Mucosa of stomach (tissue), 1 donor: ENCODE results near the gene SV2C.
"Not testable (repeated sequence)": the region's sequence is repeated elsewhere in the genome, so short reads cannot be mapped to it uniquely, and the experiment has no call there.

Experiments used
- H3K27me3 ChIP-seq: one replicate; pipeline ENCODE4 v1.7.0; 2013; ENCODE audit warnings: mild to moderate bottlenecking, low read length; ENCODE audit not compliant: control insufficient read depth, insufficient read depth
- H3K36me3 ChIP-seq: one replicate; pipeline ENCODE4 v1.7.0; 2013; ENCODE audit warnings: low read length; ENCODE audit not compliant: control insufficient read depth, insufficient read depth
- H3K4me1 ChIP-seq: one replicate; pipeline ENCODE4 v1.7.0; 2013; ENCODE audit warnings: mild to moderate bottlenecking, low read length; ENCODE audit not compliant: control insufficient read depth, insufficient read depth
- H3K4me3 ChIP-seq: one replicate; pipeline ENCODE4 v1.7.0; 2013; ENCODE audit warnings: low read length
- H3K9ac ChIP-seq: one replicate; pipeline ENCODE4 v1.7.0; 2013; ENCODE audit warnings: mild to moderate bottlenecking, low read length, moderate library complexity
- H3K9me3 ChIP-seq: one replicate; pipeline ENCODE4 v1.7.0; 2013; ENCODE audit warnings: mild to moderate bottlenecking, low read length, moderate library complexity; ENCODE audit not compliant: control insufficient read depth
- donor health status: Pancreatic carcinoma.

The SV2C gene

DNA sequence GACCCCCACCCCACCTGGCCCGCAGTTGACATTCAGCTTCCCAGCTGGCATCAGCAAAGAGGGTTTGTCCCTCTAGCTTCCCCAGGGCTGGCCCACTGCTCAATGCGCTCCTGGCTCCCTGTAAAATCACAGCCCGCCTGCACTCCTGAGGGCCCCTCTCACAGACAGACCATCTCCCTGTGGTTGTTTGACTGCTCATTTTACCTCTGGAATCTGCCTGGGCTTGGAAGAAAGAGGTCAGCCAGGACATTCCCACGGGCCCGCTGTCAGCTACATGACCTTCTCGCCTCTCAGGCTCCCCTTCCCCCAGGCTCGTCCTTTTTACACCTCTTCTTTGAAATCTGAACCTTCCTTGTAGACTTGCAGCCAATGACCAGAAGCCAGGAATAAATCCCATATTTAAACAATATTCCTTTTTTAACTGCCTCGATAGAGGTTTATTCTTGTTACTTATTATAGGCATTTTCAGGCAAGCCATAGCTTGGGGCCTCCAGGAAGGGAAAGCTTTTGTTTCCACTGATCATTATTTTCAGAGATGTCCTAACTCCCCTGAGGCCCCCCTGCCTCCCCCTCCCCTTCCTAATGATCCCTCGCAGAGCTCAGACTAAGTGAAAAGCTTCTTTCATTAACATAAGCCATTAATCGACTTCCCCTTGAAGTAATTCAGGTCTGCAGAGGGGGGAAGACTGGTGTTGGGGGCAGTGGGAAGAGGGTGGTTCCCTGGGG is 243.6 kb downstream of the SV2C start:
- no peaks in the 10 kb centered on the region for H3K27me3 ChIP-seq
- H3K36me3 ChIP-seq: no peaks in the 10 kb centered on the region
- no peak overlapping the region for H3K9ac ChIP-seq
- H3K4me1 ChIP-seq: peaks cover 6% of the 10 kb centered on the region
- no peaks in the 10 kb centered on the region for H3K9me3 ChIP-seq
- no peak overlapping the region for H3K4me3 ChIP-seq

DNA sequence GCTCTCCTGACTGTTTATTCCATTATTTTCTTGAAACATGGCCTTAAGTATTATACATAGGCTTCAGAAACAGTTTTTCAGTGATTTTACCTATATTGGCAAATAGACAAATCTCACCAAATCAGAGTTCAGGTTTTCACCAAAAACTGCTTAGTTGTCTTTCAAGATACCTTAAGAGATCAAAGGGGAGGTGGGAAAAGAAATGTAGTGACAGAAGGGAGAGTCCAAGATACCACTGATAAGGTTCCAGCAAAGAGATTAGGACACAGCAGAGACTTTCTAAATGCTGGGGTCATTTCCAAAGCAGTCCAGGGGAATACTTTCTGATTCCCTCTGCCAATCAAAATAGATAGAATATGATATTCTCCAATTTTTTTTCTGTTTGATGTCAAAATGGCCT is 246.2 kb downstream of the SV2C start:
- H3K9me3 ChIP-seq: no peaks in the 10 kb centered on the region
- H3K9ac ChIP-seq: no peak overlapping the region
- no peaks in the 10 kb centered on the region for H3K36me3 ChIP-seq

DNA sequence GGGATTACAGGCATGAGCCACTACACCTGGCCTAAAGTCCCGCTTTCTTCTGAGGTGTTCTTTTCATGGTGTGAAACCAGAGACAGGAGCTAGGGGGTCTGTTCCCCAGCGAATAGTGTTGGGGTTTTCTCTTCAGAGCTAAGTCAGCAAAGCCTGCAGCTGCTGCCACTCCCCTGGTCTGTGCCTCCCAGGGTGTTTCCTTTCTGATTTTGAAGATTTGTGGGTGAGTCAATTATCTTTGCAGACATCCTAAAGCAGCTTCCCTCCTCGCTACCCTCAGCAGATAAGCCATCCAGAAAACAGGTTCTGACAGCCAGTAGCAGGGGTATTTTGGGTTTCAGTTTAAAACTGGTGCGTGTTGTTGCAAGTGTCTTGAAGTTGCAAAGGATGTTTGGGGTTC is 247.9 kb downstream of the SV2C start:
- H3K36me3 ChIP-seq: no peaks in the 10 kb centered on the region
- H3K9me3 ChIP-seq: no peaks in the 10 kb centered on the region
- H3K4me3 ChIP-seq: no peak overlapping the region
- peaks cover 7% of the 10 kb centered on the region for H3K4me1 ChIP-seq
- no peak overlapping the region for H3K9ac ChIP-seq
- no peaks in the 10 kb centered on the region for H3K27me3 ChIP-seq

More for the DNA sequence above, 246.2 kb downstream of the SV2C start:
- Histone ChIP-seq H3K4me1 (peaks cover 10% of the 10 kb centered on the region), H3K27me3 (no peaks in the 10 kb centered on the region), H3K4me3 (no peak overlapping the region)

DNA sequence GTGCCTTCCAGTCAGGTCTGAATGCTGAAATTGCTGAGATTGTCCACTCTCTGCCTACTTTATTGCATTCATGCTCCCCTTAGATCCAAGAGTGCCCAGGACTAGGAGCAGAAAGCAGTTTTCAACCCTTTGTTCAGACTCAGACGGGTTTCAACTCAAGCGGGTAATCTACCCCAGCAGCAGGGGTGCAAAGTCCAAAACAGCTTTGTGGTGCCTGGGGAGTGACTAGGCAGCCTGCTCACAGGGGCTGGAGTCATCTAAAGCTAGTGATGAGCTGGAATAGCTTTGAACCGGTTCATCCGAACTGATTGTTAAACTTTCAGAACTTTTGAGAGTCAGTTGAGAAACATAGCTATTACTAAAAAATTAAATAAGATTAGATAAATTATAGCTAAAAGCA is 248.9 kb downstream of the SV2C start:
- peaks cover 7% of the 10 kb centered on the region for H3K4me1 ChIP-seq
- H3K9me3 ChIP-seq: no peaks in the 10 kb centered on the region
- H3K9ac ChIP-seq: no peak overlapping the region
- no peaks in the 10 kb centered on the region for H3K36me3 ChIP-seq
- H3K4me3 ChIP-seq: no peak overlapping the region
- H3K27me3 ChIP-seq: no peaks in the 10 kb centered on the region

DNA sequence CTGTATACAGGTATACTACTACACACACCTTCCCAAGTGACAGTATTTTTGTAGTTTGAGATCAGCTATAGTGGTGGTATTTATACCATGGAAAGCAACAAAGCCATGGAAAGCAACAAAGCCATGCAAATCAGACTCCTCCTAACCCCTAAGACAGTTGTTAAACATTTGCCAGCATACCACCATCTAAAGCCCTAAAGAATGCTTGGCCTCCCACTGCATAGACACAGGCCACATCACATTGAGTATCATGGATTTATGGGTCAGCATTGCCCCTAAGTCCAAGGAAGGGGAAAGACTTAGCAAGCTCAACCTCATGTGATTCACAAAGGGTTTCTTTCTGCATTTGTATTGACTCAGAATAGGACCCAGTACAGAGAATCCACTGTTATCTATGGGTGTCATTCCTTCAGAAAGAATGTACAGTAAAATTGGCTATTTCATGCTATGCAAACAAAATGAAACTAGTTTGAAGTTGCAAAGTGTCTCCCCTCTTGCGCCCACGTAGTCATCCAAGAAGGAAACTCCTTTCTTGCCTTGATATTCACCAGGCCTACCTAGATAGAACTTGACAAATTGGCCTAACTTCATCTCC is 249.5 kb downstream of the SV2C start:
- no peaks in the 10 kb centered on the region for H3K36me3 ChIP-seq
- H3K4me1 ChIP-seq: peaks cover 11% of the 10 kb centered on the region
- H3K9me3 ChIP-seq: no peaks in the 10 kb centered on the region
- no peak overlapping the region for H3K9ac ChIP-seq
- no peak overlapping the region for H3K4me3 ChIP-seq
- H3K27me3 ChIP-seq: no peaks in the 10 kb centered on the region

DNA sequence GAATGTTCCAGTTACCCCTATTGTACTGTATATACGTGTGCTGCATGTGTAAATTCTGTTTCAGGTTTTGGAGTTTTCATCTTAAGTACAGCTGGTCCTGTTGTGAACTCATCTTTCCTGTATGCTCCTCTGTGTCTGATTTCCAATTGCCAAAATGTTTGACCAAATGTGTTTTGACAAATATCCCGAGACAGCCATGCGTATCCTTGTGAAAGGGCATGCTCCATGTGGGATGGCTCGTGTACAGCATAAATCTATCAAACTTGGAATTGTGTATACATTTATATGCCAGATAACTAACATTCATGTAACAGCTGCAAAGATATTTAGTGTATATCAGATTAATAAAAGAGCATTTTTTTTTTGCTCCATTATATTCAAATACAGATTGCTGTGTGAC is 250.4 kb downstream of the SV2C start:
- no peaks in the 10 kb centered on the region for H3K27me3 ChIP-seq
- H3K36me3 ChIP-seq: no peaks in the 10 kb centered on the region
- peaks cover 20% of the 10 kb centered on the region for H3K4me1 ChIP-seq
- no peak overlapping the region for H3K4me3 ChIP-seq
- no peaks in the 10 kb centered on the region for H3K9me3 ChIP-seq
- no peak overlapping the region for H3K9ac ChIP-seq

DNA sequence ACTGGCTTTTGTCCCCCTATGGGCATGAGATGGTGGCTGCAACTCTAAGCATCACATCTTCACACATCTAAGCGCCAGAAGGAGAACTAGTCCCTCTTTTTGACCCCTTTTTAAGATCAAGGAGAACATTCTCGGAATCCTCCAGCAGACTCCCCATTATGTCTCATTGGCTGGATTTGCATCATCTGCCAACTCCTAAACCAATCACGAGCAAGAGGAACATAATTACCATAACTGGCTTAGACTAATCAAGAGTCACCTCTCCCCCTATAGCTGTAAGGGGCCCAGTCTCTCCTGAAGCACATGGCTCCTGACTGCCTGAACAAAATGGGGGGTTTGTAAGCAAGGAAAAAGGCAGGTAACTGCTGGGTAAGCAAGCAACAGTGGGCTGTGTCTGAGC is 251.4 kb downstream of the SV2C start:
- H3K4me3 ChIP-seq: no peak overlapping the region
- H3K9ac ChIP-seq: no peak overlapping the region
- peaks cover 22% of the 10 kb centered on the region for H3K4me1 ChIP-seq
- H3K27me3 ChIP-seq: no peaks in the 10 kb centered on the region
- no peaks in the 10 kb centered on the region for H3K9me3 ChIP-seq
- no peaks in the 10 kb centered on the region for H3K36me3 ChIP-seq

DNA sequence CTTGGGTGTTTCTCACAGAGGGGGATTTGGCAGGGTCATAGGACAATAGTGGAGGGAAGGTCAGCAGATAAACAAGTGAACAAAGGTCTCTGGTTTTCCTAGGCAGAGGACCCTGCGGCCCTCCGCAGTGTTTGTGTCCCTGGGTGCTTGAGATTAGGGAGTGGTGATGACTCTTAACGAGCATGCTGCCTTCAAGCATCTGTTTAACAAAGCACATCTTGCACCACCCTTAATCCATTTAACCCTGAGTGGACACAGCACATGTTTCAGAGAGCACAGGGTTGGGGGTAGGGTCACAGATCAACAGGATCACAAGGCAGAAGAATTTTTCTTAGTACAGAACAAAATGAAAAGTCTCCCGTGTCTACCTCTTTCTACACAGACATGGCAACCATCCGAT is 252.3 kb downstream of the SV2C start:
- not testable (repeated sequence) for H3K4me3 ChIP-seq, H3K27me3 ChIP-seq, H3K9ac ChIP-seq, H3K9me3 ChIP-seq, H3K36me3 ChIP-seq
- H3K4me1 ChIP-seq: peaks cover 22% of the 10 kb centered on the region

DNA sequence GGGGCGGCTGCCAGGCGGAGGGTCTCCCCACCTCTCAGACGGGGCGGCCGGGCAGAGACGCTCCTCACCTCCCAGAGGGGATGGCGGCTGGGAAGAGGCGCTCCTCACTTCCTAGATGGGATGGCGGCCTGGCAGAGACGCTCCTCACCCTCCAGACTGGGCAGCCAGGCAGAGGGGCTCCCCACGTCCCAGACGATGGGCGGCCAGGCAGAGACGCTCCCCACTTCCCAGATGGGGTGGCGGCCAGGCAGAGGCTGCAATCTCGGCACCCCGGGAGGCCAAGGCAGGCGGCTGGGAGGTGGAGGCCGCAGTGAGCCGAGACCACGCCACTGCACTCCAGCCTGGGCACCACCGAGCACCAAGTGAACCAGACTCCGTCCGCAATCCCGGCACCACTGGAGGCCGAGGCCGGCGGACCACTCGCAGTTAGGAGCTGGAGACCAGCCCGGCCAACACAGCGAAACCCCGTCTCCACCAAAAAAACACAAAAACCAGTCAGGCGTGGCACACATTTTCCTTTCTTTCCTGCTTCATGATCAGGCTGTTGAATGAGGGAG is 253.1 kb downstream of the SV2C start:
- H3K9ac ChIP-seq, H3K4me3 ChIP-seq, H3K36me3 ChIP-seq, H3K9me3 ChIP-seq, H3K27me3 ChIP-seq: not testable (repeated sequence)
- H3K4me1 ChIP-seq: peaks cover 22% of the 10 kb centered on the region

DNA sequence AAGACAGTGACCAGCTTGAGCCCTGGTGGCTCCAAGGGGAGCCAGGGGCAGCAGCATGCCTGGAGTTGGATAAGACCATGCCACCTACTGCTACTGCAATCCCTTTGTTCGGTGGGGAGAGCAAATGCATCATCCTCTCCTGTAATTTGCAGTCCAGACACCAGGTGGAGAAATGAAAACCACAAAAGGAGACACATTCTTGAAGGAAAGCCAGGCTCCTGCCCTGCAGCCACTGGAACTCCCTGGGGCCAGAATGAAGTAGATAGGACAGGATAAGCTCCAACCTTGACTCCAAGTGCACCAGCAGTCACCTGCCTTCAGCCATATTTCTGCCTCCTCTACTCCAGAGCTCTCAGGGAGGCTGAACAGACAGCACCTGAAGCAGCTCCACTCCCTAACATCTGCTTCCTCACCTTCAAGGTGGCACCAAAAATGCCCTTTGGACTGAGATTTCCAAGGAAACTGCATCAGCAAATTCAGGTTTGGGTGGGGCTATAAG is 254.8 kb downstream of the SV2C start:
- Histone ChIP-seq H3K4me3 (no peak overlapping the region), H3K9ac (no peak overlapping the region), H3K9me3 (no peaks in the 10 kb centered on the region)

DNA sequence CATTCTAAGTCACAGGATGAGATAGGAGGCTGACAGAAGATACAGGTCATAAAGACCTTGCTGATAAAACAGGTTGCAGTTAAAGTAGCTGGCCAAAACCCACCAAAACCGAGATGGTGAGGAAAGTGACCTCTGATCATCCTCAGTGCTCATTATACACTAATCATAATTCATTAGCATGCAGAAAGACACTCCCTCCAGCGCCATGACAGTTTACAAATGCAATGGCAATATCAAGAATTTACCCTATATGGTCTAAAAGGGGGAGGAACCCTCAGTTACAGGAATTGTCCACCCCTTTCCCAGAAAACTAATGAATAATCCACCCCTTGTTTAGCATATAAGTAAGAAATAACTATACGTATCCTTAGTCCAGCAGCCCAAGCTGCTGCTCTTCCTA is 256.7 kb downstream of the SV2C start:
- no peak overlapping the region for H3K9ac ChIP-seq
- H3K27me3 ChIP-seq: no peaks in the 10 kb centered on the region
- no peak overlapping the region for H3K4me3 ChIP-seq
- peaks cover 23% of the 10 kb centered on the region for H3K4me1 ChIP-seq
- no peaks in the 10 kb centered on the region for H3K36me3 ChIP-seq
- no peaks in the 10 kb centered on the region for H3K9me3 ChIP-seq

More for the DNA sequence above, 254.8 kb downstream of the SV2C start:
- H3K27me3 ChIP-seq: no peaks in the 10 kb centered on the region
- H3K36me3 ChIP-seq: no peaks in the 10 kb centered on the region
- peaks cover 23% of the 10 kb centered on the region for H3K4me1 ChIP-seq

DNA sequence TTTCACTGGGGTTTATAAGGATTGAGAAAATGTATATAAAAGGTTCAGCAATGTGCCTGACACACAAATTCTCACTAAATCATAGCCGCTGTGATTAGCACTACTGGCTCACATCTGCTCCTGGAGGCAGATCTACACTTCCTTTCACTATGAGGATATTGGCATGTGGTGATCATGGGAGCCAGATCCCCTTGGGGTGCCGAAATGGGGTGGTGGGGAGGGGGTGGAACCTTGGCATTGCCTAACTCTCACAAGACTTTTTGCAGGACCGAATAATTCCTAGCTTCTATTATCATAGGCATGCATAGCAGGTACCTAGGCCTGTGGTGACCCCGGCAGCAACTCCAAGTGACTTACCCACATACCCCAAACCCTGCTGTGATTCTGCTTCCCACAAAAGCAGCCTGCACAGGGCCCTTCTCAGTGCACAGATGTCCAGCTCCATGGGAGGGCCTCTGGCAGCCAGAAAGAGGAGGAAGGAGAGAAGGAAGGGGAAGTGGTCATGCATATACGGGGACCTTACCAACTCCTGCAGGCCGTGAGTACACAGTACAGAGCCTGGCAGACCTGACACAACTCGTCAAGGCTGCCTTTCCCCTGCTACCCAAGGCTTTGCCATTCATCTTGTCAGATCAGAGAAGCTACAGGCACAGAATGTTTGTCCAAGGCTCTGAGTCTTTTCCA is 258.6 kb downstream of the SV2C start:
- H3K9ac ChIP-seq: no peak overlapping the region
- no peak overlapping the region for H3K4me3 ChIP-seq
- no peaks in the 10 kb centered on the region for H3K9me3 ChIP-seq
- H3K36me3 ChIP-seq: no peaks in the 10 kb centered on the region
- H3K27me3 ChIP-seq: no peaks in the 10 kb centered on the region
- peaks cover 23% of the 10 kb centered on the region for H3K4me1 ChIP-seq
